Testis (tissue), 3 donors: ENCODE data around the gene SLC23A2. TPM values are rescaled to one million over a fixed set of nuclear protein-coding genes. Genes with fewer than 3 reads are reported as not detected.

ENCODE experiments used
- DNase-seq: peaks from one replicate; pipeline ENCODE4 v3.0.0-alpha.2; 2019
- H3K27ac ChIP-seq, 2 donors: fragments of 200-600 bp; sonication (generic); one replicate each; pipeline ENCODE4 v1.5.1; 2019
- H3K27me3 ChIP-seq: fragments of 200-600 bp; sonication (generic); one replicate; pipeline ENCODE4 v1.5.1; 2019
- H3K36me3 ChIP-seq: fragments of 200-600 bp; sonication (generic); one replicate; pipeline ENCODE4 v1.5.1; 2017; ENCODE audit warnings: low read depth; ENCODE audit errors: missing control alignments
- H3K4me1 ChIP-seq: fragments of 200-600 bp; sonication (generic); one replicate; pipeline ENCODE4 v1.5.1; 2019
- H3K4me3 ChIP-seq, 2 donors: fragments of 200-600 bp; sonication (generic); one replicate each; pipeline ENCODE4 v1.5.1; 2017 to 2019
- H3K9me3 ChIP-seq: fragments of 200-600 bp; sonication (generic); one replicate; pipeline ENCODE4 v1.5.1; 2017
- CTCF ChIP-seq, 3 experiments: fragments of 450-650 bp in 2 of 3; fragments of 200-600 bp in 1 of 3; sonication (generic) in 1 of 3; IDR thresholded peaks; one replicate each; pipeline ENCODE4 v1.5.1; 2016 to 2019; ENCODE audit warnings: antibody characterized with exemption in 3 of 3, mild to moderate bottlenecking in 2 of 3, moderate library complexity in 1 of 3
- POLR2A ChIP-seq: fragments of 450-650 bp; IDR thresholded peaks from one replicate; pipeline ENCODE4 v1.6.1; 2017; ENCODE audit warnings: antibody characterized with exemption, mild to moderate bottlenecking, moderate library complexity
- WGBS, 2 donors: methylation state at CpG; one replicate each; pipeline ENCODE4 v1.1.5; 2018; 5-methylcytosine and 5-hydroxymethylcytosine counted together
- intact Hi-C: fragments of 100-400 bp; cut with DNase I; formaldehyde crosslinking; loops from one replicate; pipeline ENCODE4 v1.15.1; 2023; ENCODE audit warnings: low total_unique reads
- polyA plus RNA-seq: library from polyadenylated mRNA; stranded (reverse); fragments of 350-450 nt; fragmentation: Illumina TruSeq; extraction: RNeasy Lipid Tissue Mini Kit (QIAGEN cat#74804); gene quantifications from one replicate; pipeline ENCODE4 v1.2.3, GENCODE V29; 2014; ENCODE audit warnings: low read depth, low replicate concordance; ENCODE audit not compliant: insufficient read depth
- total RNA-seq, 2 donors: library from RNA; depleted of rRNA; stranded (reverse); fragments of >200 nt; gene quantifications; one replicate each; pipeline ENCODE4 v1.2.3, GENCODE V29; 2016

SLC23A2 gene
- total and polyA plus RNA-seq, 3 donors from 2014 or later = 23.6 to 49.3 (median 40.7) TPM

GRCh38 chr20:4905613-4906012 is 95.7 kb downstream of the SLC23A2 start:
- Histone ChIP-seq H3K9me3 (no peaks in the 10 kb centered on the region), H3K36me3 (no peaks in the 10 kb centered on the region), H3K4me3 (no peak overlapping the region), H3K4me1 (no peaks in the 10 kb centered on the region), H3K27me3 (no peaks in the 10 kb centered on the region), H3K27ac (no peak overlapping the region)
- intact Hi-C loops = no loop called here
- TF ChIP-seq POLR2A (no peak), CTCF (IDR thresholded peaks at IDR 0.05) (no peak)
- 47 to 53% methylated on average over 4 of the region's 4 CpGs for WGBS, 2 donors
- DNase-seq = no peak

- WGBS, 2 donors = 84 to 90% methylated on average over 4 of the region's 4 CpGs
- no peak for DNase-seq
- intact Hi-C loops = no loop called here
Observed at GRCh38 chr20:4905195-4905594, 96.1 kb downstream of the SLC23A2 start.

GRCh38 chr20:4904127-4904860 is 97.0 kb downstream of the SLC23A2 start:
- no peaks in the 10 kb centered on the region for H3K27me3 ChIP-seq
- no peak overlapping the region for H3K27ac ChIP-seq
- H3K4me1 ChIP-seq = no peaks in the 10 kb centered on the region
- no peak for DNase-seq
- 92 to 97% methylated on average over 4 of the region's 4 CpGs for WGBS, 2 donors
- H3K9me3 ChIP-seq = no peaks in the 10 kb centered on the region
- intact Hi-C loops = no loop called here
- TF ChIP-seq CTCF (IDR thresholded peaks at IDR 0.05) = no peak
- no peak for TF ChIP-seq POLR2A
- H3K36me3 ChIP-seq = no peaks in the 10 kb centered on the region
- H3K4me3 ChIP-seq = no peak overlapping the region

More at GRCh38 chr20:4905195-4905594, 96.1 kb downstream of the SLC23A2 start:
- H3K9me3 ChIP-seq = no peaks in the 10 kb centered on the region
- no peaks in the 10 kb centered on the region for H3K27me3 ChIP-seq
- H3K36me3 ChIP-seq = no peaks in the 10 kb centered on the region
- no peak overlapping the region for H3K27ac ChIP-seq
- H3K4me3 ChIP-seq = no peak overlapping the region
- H3K4me1 ChIP-seq = no peaks in the 10 kb centered on the region
- no peak for TF ChIP-seq POLR2A
- TF ChIP-seq CTCF (IDR thresholded peaks at IDR 0.05) = no peak

GRCh38 chr20:4902788-4903187 is 98.5 kb downstream of the SLC23A2 start:
- peaks cover 6% of the 10 kb centered on the region for H3K4me1 ChIP-seq
- 95% methylated on average over 4 of the region's 4 CpGs for WGBS, 2 donors
- H3K36me3 ChIP-seq = no peaks in the 10 kb centered on the region
- no peak for DNase-seq
- H3K27me3 ChIP-seq = no peaks in the 10 kb centered on the region
- intact Hi-C loops = no loop called here
- H3K9me3 ChIP-seq = no peaks in the 10 kb centered on the region
- TF ChIP-seq POLR2A (no peak), CTCF (IDR thresholded peaks at IDR 0.05) (no peak)
- no peak overlapping the region for H3K4me3 ChIP-seq
- H3K27ac ChIP-seq = no peak overlapping the region
